Astrocyte of the hippocampus (primary cell): ENCODE results near the gene UBE2J1.

Experiments
- DNase-seq: peaks from one replicate; pipeline ENCODE4 v3.0.0; 2011; ENCODE audit warnings: low read depth, low spot score

UBE2J1 gene

DNA sequence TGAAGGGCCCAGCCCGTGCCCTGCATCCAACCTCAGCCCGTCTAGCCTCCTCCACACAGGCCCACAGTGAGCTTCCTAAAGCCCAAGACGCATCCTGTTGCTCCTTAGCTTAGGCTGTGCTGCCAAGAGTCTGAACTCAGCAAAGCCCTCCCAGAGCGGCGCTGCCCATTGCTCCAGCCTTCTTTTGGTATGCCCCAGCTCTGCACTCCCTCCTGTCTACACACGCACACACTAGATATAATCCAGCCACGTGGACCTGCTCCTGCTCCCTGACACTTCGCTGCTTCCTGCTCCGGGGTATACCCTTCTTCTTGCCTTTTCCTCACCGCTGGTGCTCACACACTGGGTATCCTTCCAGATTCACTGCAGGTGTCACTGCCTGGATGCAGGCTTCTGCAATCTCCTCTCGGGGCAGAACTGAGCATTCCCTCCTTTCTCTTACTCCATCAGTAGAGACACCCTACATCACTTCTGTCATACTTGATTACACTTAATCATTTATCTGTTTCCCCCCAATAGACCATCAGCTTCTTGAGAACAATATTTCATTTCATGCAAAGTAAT, 61.2 kb downstream of the UBE2J1 start:
- no peak for DNase-seq

DNA sequence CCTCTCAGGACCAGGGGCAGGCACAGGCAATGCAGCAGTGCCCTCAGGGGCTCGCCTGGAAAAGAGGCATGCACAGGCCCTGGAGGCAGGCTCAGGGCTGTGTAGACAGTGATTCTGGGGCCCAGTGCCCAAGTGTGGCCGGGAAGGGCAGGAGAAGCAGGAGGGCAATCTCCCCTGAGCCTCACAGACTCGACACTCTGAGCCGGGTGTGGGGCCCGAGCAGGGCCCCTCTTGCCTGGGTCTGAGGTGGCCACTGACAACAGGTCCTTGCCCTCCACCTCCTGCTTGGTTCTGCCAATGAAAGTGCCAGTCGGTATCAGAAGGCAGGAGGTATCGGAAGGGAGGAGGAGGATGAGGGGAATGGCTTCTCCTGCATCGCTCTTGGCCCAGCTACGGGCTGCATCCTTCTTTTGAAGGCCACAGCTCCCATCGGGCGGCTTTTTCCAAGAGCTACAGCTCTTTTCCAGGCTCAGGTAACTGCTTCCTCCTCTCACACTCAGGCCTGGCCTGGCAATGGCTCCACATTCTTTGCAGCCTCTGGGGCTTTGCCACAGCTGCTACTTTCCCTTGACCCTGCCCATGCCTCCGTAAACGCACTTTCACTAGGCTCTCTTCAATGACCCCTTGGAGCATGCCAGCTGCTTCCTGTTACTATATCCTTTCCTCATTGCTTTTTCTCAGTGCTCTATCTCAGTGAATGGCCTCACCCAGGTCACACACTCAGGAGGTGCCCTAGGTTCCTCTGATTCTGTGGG, 61.9 kb downstream of the UBE2J1 start:
- DNase-seq, result no peak

DNA sequence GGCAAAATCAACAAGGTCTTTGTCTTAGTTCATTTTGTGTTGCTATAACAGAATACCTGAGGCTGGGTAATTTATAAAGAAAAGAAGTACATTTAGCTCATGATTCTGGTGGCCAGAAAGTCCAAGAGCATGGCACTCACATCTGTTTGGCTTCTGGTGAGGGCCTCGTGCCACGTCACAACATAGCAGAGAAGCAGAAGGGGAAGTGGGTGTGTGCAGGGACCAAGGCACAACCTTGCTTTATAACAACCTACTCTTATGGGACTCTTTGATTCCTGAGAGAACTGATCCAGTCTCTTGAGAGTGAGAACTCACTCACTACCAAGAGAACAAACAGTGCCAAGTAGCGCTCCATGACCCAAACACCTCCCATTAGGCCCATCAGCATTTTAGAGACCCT, 62.8 kb downstream of the UBE2J1 start:
- no peak for DNase-seq

DNA sequence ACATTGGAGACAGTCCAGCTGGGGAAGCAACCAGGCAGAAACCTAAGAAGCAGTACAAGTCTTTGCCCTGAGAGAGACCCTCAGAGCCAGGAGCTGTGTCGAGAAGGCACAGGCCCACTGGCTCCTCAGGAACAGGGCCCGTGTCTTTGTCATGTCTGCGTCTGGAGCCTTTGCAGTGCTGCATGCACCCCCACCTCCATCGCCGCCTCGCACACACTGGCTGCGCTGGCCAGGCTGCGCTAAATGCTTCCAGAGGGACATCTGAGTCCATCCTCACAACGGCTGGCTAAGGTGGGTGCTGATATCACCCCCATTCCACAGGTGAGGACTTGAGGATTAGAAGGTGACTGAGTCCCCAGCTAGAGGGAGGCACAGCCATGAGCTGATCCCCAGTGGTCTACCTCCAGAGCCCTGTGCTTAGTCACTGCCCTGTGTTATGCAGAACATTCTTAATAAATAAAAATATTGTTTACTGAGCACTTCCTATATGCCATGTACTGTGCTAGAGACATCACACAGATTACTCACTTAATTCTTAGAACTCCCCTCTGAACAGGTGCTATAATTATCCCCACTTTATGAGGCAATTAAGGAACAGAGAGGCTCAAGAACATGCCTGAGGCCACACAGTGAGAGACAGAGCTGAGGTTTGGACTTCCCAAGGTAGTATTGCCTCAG, 65.0 kb downstream of the UBE2J1 start:
- DNase-seq, result no peak

DNA sequence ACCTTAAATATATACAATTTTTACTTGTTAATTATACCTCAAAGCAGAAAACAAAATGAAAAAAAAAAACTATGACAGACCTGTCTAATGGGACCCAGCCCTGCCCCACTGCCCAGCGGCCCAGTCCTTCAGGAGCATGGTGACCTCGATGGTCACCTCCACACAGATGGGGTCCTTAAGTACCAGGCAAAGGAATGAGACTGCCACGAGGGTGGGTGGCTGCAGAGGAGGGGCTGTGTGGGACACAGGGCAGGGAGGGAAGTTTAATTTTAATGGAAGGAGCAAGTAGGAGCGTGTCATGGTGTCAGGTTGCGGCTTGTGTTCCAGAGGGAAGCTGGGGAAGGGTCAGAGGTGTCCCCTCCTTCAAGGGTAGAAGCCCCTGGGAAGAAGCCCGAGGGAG, 66.0 kb downstream of the UBE2J1 start:
- DNase-seq, result no peak

DNA sequence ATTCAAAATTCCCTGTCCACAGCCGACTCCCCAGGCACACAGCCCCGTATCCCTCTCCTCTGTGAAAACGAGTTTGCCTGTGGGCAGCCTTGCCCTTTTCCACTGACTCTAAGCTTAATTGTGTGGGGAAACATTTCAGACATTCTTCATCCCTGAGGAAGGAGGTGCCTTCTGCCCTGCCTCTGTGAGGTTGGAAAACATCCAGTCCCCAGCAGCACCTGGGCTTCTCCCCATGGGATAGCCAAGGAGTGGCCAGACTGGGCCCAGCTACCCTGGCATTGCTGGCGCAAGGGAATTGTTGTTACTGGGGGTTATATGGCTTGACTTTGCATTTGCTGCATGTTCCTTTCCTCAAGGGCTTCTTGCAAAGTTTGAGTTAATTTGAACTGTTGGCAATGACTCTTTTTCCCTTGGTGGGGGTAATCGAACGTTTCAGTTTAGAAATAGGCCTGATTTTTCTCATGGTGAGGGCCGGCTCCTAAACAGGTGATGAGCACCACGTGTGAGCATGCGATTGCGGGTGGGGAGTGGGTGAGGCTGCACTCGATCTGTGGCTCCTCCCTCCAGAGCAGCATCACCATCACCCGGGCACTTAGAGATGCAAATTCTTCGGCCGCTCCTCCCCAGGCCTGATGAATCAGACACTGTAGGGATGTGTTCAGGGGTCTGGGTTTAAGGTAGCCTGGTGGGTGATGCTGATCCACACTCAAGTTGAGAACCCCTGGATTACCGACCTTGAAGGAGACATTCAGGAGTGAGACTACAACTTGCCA, 67.4 kb downstream of the UBE2J1 start:
- DNase-seq, result peak; percentile 59

DNA sequence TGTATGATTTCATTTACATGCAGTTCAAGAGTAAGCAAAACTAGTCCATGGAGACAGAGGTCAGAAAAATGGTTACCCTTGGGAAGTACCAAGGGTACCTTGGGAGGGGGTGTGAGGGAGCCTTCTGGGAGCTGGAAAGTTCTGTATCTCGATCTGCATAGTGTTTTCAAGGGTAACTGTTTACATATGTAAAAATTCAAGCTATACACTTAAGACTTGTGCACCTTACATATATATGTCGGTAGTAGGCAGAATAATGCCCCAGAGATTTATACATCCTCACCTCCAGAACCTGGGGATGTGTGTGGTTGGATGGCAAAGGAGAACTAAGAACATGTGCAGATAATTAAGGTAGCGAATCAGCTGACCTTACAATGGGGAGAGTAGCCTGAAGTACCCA, 68.4 kb downstream of the UBE2J1 start:
- no peak for DNase-seq

DNA sequence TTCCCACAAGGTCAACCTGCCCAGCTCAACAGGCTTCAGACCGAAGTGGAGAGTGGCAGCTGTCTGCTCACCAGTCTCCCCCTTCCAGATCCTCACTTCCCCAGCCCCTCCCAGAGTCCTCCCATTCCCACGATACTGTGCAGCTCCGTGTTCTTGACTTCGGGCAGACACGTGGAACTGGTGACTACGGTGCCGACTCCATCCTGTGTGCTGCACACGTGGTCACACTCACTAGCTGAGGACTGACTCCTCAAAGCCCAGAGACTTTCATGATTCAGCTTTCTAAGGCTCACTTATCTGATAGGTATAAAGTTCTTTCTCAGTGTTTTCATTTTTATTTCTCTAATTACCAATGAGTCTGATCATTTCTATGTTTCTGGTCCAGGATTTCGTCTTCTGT, 69.8 kb downstream of the UBE2J1 start:
- no peak for DNase-seq

DNA sequence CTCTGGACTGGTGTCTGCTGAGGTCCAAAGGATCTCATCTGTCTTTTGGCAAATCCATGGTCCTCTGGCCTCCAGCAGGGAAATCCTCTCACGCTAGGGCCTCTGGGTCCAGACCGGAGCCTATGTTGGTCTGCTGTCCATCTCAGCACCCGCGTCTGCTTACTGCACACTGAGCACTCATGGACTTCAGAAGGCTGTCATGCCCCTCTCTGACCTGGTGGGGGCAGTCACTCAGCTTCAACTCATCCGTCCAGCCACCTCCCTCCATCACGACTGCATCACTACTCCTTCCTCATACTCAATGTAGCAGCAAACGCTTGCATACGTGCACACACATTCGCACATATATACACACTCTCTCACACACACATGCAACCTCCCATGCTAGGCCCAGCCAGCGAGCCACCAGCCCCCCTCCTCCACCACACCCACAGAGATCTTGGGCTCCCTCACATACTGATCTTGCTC, 70.7 kb downstream of the UBE2J1 start:
- DNase-seq, result peak; percentile 25

DNA sequence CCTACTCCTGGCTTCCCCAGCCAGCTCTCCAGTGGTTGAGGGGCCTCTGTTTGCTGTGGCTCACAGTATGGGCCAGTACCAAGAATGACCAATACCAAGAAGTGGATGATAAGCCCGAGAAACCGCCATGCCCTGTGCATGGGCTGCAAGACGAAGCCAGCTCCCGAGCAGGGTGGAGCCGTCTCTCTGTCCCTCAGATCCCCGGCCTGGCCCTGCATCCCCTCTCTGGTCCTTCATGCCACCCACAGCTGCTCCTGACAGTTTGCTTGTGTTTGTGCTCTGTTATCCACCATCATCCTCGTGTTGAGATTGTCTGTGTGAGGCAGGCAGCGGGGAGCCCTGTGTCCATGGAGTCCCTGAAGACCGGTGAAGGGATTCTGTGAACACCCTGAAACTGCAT, 73.6 kb downstream of the UBE2J1 start:
- no peak for DNase-seq
